Measurements from ENCODE around the gene IQCM.

- TF ChIP-seq POLR2A (IDR thresholded peaks at IDR 0.05) = no peak
- TF ChIP-seq, protein P1, sequence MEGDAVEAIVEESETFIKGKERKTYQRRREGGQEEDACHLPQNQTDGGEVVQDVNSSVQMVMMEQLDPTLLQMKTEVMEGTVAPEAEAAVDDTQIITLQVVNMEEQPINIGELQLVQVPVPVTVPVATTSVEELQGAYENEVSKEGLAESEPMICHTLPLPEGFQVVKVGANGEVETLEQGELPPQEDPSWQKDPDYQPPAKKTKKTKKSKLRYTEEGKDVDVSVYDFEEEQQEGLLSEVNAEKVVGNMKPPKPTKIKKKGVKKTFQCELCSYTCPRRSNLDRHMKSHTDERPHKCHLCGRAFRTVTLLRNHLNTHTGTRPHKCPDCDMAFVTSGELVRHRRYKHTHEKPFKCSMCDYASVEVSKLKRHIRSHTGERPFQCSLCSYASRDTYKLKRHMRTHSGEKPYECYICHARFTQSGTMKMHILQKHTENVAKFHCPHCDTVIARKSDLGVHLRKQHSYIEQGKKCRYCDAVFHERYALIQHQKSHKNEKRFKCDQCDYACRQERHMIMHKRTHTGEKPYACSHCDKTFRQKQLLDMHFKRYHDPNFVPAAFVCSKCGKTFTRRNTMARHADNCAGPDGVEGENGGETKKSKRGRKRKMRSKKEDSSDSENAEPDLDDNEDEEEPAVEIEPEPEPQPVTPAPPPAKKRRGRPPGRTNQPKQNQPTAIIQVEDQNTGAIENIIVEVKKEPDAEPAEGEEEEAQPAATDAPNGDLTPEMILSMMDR (IDR thresholded peaks at IDR 0.05) = peak in 4 of 6 experiments; percentile 14 to 49 (median 30)
These were observed 444.7 kb downstream of the IQCM start for GRCh38 chr4:149370785-149371420.

All from esophagus squamous epithelium (tissue), 4 donors.